GM23338 (cell line): Measurements from ENCODE around the gene IL20. TPM values are rescaled to one million over a fixed set of nuclear protein-coding genes. Genes with fewer than 3 reads are reported as not detected.

ENCODE experiments used
- ATAC-seq: fragments of 200-7000 bp; cut with Tn5 transposase; 3 replicates; pipeline ENCODE4 v1.9.1; 2020
- DNase-seq: peaks from one replicate; pipeline ENCODE4 v3.0.0-alpha.2; 2015; ENCODE audit warnings: low spot score
- H2AFZ ChIP-seq: fragments of 200-600 bp; sonication (generic); 2 replicates; pipeline ENCODE4 v1.8.0; 2016; ENCODE audit warnings: antibody characterized with exemption, mild to moderate bottlenecking, moderate library complexity
- H3F3A ChIP-seq: fragments of 200-600 bp; sonication (generic); replicated peaks from 2 replicates; pipeline ENCODE4 v1.8.0; 2017; ENCODE audit warnings: antibody characterized with exemption, mixed run types, low read depth
- H3K27ac ChIP-seq: fragments of 200-600 bp; sonication (generic); 2 replicates; pipeline ENCODE4 v1.6.1; 2016; ENCODE audit warnings: low read depth
- H3K27me3 ChIP-seq: fragments of 200-600 bp; sonication (generic); 2 replicates; pipeline ENCODE4 v1.8.0; 2016; ENCODE audit warnings: mild to moderate bottlenecking, mixed run types, moderate library complexity; ENCODE audit not compliant: insufficient read depth
- H3K36me3 ChIP-seq: fragments of 200-600 bp; sonication (generic); 2 replicates; pipeline ENCODE4 v1.8.0; 2016; ENCODE audit warnings: mild to moderate bottlenecking; ENCODE audit not compliant: insufficient read depth
- H3K4me1 ChIP-seq: fragments of 200-600 bp; sonication (generic); 2 replicates; pipeline ENCODE4 v1.8.0; 2016; ENCODE audit warnings: mild to moderate bottlenecking, moderate library complexity; ENCODE audit not compliant: insufficient read depth
- H3K4me2 ChIP-seq: fragments of 200-600 bp; sonication (generic); 2 replicates; pipeline ENCODE4 v1.7.1; 2017; ENCODE audit warnings: mixed run types
- H3K4me3 ChIP-seq: fragments of 200-600 bp; sonication (generic); 2 replicates; pipeline ENCODE4 v1.6.1; 2016; ENCODE audit warnings: mixed run types
- H3K79me2 ChIP-seq: fragments of 200-600 bp; sonication (generic); replicated peaks from 2 replicates; pipeline ENCODE4 v1.8.0; 2017; ENCODE audit warnings: mild to moderate bottlenecking; ENCODE audit not compliant: insufficient read depth
- H3K9me2 ChIP-seq: fragments of 200-600 bp; sonication (generic); 2 replicates; pipeline ENCODE4 v1.8.0; 2017; ENCODE audit not compliant: insufficient read depth
- H4K20me1 ChIP-seq: fragments of 200-600 bp; sonication (generic); replicated peaks from 2 replicates; pipeline ENCODE4 v1.8.0; 2017; ENCODE audit warnings: mild to moderate bottlenecking; ENCODE audit not compliant: insufficient read depth
- H3K27ac Mint-ChIP-seq: 2 replicates; pipeline ENCODE4 v1.8.0; 2020; ENCODE audit warnings: inconsistent platforms, mild to moderate bottlenecking, moderate library complexity, mixed read lengths
- H3K27me3 Mint-ChIP-seq: 3 replicates; pipeline ENCODE4 v1.8.0; 2022; ENCODE audit warnings: low read depth, mild to moderate bottlenecking, moderate library complexity, mixed read lengths, inconsistent platforms; ENCODE audit not compliant: insufficient read depth, poor library complexity
- H3K36me3 Mint-ChIP-seq: 3 replicates; pipeline ENCODE4 v1.8.0; 2021; ENCODE audit warnings: low read depth, mild to moderate bottlenecking, inconsistent platforms, moderate library complexity, mixed read lengths
- H3K4me1 Mint-ChIP-seq: 3 replicates; pipeline ENCODE4 v1.8.0; 2020; ENCODE audit warnings: mild to moderate bottlenecking, inconsistent platforms, mixed read lengths
- H3K4me3 Mint-ChIP-seq: 3 replicates; pipeline ENCODE4 v1.8.0; 2021; ENCODE audit warnings: moderate library complexity, mild to moderate bottlenecking, inconsistent platforms, mixed read lengths
- H3K9me3 Mint-ChIP-seq: 3 replicates; pipeline ENCODE4 v1.8.0; 2020; ENCODE audit warnings: moderate library complexity, mild to moderate bottlenecking, inconsistent platforms, mixed read lengths
- CREB1 ChIP-seq: fragments of 250-450 bp; sonication (Bioruptor Pico); IDR thresholded peaks from 2 replicates; pipeline ENCODE4 v1.5.0; 2020; ENCODE audit warnings: low read depth, mild to moderate bottlenecking, moderate library complexity
- EZH2 ChIP-seq: fragments of 200-600 bp; sonication (generic); IDR thresholded peaks from one replicate; pipeline ENCODE4 v1.8.0; 2017; ENCODE audit warnings: antibody characterized with exemption, mild to moderate bottlenecking, low read depth; ENCODE audit not compliant: unreplicated experiment
- EZH2phosphoT487 ChIP-seq: fragments of 200-600 bp; sonication (generic); IDR thresholded peaks from one replicate; pipeline ENCODE4 v1.8.1; 2018; ENCODE audit warnings: antibody characterized with exemption; ENCODE audit not compliant: unreplicated experiment
- JUNB ChIP-seq: IDR thresholded peaks from one replicate; pipeline ENCODE4 v1.6.1; 2016; ENCODE audit warnings: antibody characterized with exemption; ENCODE audit not compliant: unreplicated experiment
- POLR2AphosphoS5 ChIP-seq: IDR thresholded peaks from 2 replicates; pipeline ENCODE4 v1.6.1; 2016; ENCODE audit warnings: antibody characterized with exemption, low read depth
- ZNF114 ChIP-seq: fragments of 250-450 bp; sonication (Bioruptor Pico); IDR thresholded peaks from 2 replicates; pipeline ENCODE4 v1.5.0; 2020; ENCODE audit warnings: mild to moderate bottlenecking, moderate library complexity
- ZNF331 ChIP-seq: fragments of 250-450 bp; sonication (Bioruptor Pico); IDR thresholded peaks from 2 replicates; pipeline ENCODE4 v1.5.0; 2020; ENCODE audit warnings: low read depth, mild to moderate bottlenecking, moderate library complexity
- long read RNA-seq: library from polyadenylated mRNA; unstranded; transcript quantifications from one replicate; pipeline ENCODE4 v2.0.0, GENCODE V29; 2020; ENCODE audit not compliant: unreplicated experiment
- polyA plus RNA-seq: library from polyadenylated mRNA; unstranded; fragments of >200 nt; fragmentation: Nextera tagmentation; extraction: Ambion mirVana; gene quantifications from 2 replicates; pipeline ENCODE4 v1.2.1, GENCODE V29; 2016
- total RNA-seq: library from RNA; depleted of rRNA; stranded (reverse); fragments of >200 nt; shearing (Covaris generic); gene quantifications from 2 replicates; pipeline ENCODE4 v1.2.3, GENCODE V29; 2014; rRNA removed
- TF ChIP-seq, protein P1 (sequence below), 2 experiments: fragments of 200-600 bp in 1 of 2; sonication (generic) in 1 of 2; conservative IDR thresholded peaks; 2 replicates each; pipeline versions ENCODE4 v1.5.1 to v1.6.1; 2016 to 2017; ENCODE audit warnings: antibody characterized with exemption in 2 of 2, low read depth in 2 of 2, mild to moderate bottlenecking in 2 of 2, moderate library complexity in 1 of 2
- TF ChIP-seq, protein P2 (sequence below): IDR thresholded peaks from 2 replicates; pipeline ENCODE4 v1.6.1; 2016; ENCODE audit warnings: antibody characterized with exemption
- TF ChIP-seq, protein P3 (sequence below): IDR thresholded peaks from one replicate; pipeline ENCODE4 v1.6.1; 2018; ENCODE audit warnings: antibody characterized with exemption; ENCODE audit not compliant: unreplicated experiment

IL20 gene
- not detected in 2 replicates for total RNA-seq
- not detected in 2 replicates for polyA plus RNA-seq
- long read RNA-seq: 0 reads

- Histone ChIP-seq H3K4me2 (no peak within 1 kb of the TSS), H3K79me2 (no peaks in the 10 kb centered on the region), H3F3A (no peaks in the 10 kb centered on the region), H3K27ac (no peak within 1 kb of the TSS), H3K9me2 (no peaks in the 10 kb centered on the region; the same call in 1 of the 2 replicates), H2AFZ (no peak within 1 kb of the TSS), H4K20me1 (no peaks in the 10 kb centered on the region), H3K4me1 (no peaks in the 10 kb centered on the region), H3K27me3 (no peaks in the 10 kb centered on the region), H3K36me3 (no peaks in the 10 kb centered on the region), H3K4me3 (no peak within 1 kb of the TSS)
- Mint-ChIP-seq H3K36me3 (no peaks in the 10 kb centered on the region), H3K27ac (no peak within 1 kb of the TSS), H3K27me3 (peaks cover 5% of the 10 kb centered on the region), H3K4me3 (no peak within 1 kb of the TSS), H3K4me1 (no peaks in the 10 kb centered on the region), H3K9me3 (no peaks in the 10 kb centered on the region)
- TF ChIP-seq, protein P1, sequence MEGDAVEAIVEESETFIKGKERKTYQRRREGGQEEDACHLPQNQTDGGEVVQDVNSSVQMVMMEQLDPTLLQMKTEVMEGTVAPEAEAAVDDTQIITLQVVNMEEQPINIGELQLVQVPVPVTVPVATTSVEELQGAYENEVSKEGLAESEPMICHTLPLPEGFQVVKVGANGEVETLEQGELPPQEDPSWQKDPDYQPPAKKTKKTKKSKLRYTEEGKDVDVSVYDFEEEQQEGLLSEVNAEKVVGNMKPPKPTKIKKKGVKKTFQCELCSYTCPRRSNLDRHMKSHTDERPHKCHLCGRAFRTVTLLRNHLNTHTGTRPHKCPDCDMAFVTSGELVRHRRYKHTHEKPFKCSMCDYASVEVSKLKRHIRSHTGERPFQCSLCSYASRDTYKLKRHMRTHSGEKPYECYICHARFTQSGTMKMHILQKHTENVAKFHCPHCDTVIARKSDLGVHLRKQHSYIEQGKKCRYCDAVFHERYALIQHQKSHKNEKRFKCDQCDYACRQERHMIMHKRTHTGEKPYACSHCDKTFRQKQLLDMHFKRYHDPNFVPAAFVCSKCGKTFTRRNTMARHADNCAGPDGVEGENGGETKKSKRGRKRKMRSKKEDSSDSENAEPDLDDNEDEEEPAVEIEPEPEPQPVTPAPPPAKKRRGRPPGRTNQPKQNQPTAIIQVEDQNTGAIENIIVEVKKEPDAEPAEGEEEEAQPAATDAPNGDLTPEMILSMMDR (conservative IDR thresholded peaks at IDR 0.05; ENCODE audit: low read depth in 2 of 2): peak; percentile 91 to 98
- TF ChIP-seq, protein P2, sequence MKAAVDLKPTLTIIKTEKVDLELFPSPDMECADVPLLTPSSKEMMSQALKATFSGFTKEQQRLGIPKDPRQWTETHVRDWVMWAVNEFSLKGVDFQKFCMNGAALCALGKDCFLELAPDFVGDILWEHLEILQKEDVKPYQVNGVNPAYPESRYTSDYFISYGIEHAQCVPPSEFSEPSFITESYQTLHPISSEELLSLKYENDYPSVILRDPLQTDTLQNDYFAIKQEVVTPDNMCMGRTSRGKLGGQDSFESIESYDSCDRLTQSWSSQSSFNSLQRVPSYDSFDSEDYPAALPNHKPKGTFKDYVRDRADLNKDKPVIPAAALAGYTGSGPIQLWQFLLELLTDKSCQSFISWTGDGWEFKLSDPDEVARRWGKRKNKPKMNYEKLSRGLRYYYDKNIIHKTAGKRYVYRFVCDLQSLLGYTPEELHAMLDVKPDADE: no peak
- DNase-seq: peak; percentile 91
- peak; percentile 98 for ATAC-seq
Observed at GRCh38 chr1:206864939-206865671, at the start of gene IL20. Gene IL20 (plus strand): TSS chr1:206865623. CDS start chr1:206865853, 230 bp downstream.

DNA sequence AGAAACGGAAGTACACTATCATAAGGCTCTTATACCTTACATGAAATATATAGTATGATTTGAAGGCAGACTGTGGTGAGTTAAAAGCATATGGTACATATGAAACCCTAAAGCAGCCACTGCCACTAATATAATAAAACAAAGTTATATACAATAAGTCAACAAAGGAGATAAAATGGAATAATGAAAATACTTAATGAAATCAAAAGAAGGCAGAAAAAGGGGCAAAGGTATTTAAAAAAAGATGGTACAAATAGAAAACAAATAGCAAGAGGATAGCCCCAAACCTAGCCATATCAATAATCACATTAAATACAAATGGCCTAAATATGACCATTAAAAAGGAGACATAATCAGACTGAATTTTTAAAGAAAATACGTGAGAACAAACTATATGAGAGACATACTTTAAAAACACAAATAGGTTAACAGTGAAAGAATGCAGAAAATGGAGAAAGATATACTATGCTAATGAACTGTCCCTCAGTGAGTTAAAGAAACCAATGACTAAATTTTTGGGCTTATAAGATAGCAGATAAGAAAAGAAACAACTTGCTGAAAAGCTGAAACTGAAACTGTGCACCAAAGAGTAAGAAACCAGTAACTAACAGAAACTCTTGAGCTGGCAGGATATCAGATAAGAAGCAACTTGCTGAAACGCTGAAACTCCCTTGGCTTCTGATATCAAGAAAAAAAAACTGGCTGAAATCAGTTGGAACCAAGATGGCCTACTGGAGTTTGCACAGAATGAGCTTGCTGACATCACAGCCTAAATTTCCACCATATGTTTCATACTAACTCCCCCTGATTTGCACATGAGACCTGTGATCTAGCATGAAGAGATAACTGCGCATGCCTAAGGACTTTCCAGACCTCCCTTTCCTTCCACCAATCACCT lies 48.8 kb upstream of the IL20 start:
- H3K36me3 ChIP-seq: no peaks in the 10 kb centered on the region
- no peak overlapping the region for H3K4me3 ChIP-seq

More for the DNA sequence above, 48.8 kb upstream of the IL20 start:
- H3K4me3 Mint-ChIP-seq: no peak overlapping the region
- Histone ChIP-seq H2AFZ (0 out of 2 replicates have a peak overlapping the region, but pooled peaks have one; percentile 12), H3K9me2 (no peaks in the 10 kb centered on the region), H3K4me2 (no peak overlapping the region), H3F3A (no peaks in the 10 kb centered on the region), H3K27ac (no peak overlapping the region), H3K79me2 (no peaks in the 10 kb centered on the region), H3K27me3 (no peaks in the 10 kb centered on the region), H3K4me1 (no peaks in the 10 kb centered on the region), H4K20me1 (no peaks in the 10 kb centered on the region)
- H3K36me3 Mint-ChIP-seq: no peaks in the 10 kb centered on the region
- peaks cover 7% of the 10 kb centered on the region; the same call in 2 of the 3 replicates for H3K4me1 Mint-ChIP-seq
- H3K27ac Mint-ChIP-seq: no peak overlapping the region
- H3K9me3 Mint-ChIP-seq: peaks cover 3% of the 10 kb centered on the region; the same call in 1 of the 3 replicates
- ATAC-seq (no peak), DNase-seq (no peak)
- H3K27me3 Mint-ChIP-seq: no peaks in the 10 kb centered on the region
- TF ChIP-seq JUNB: no peak
- TF ChIP-seq, protein P3, sequence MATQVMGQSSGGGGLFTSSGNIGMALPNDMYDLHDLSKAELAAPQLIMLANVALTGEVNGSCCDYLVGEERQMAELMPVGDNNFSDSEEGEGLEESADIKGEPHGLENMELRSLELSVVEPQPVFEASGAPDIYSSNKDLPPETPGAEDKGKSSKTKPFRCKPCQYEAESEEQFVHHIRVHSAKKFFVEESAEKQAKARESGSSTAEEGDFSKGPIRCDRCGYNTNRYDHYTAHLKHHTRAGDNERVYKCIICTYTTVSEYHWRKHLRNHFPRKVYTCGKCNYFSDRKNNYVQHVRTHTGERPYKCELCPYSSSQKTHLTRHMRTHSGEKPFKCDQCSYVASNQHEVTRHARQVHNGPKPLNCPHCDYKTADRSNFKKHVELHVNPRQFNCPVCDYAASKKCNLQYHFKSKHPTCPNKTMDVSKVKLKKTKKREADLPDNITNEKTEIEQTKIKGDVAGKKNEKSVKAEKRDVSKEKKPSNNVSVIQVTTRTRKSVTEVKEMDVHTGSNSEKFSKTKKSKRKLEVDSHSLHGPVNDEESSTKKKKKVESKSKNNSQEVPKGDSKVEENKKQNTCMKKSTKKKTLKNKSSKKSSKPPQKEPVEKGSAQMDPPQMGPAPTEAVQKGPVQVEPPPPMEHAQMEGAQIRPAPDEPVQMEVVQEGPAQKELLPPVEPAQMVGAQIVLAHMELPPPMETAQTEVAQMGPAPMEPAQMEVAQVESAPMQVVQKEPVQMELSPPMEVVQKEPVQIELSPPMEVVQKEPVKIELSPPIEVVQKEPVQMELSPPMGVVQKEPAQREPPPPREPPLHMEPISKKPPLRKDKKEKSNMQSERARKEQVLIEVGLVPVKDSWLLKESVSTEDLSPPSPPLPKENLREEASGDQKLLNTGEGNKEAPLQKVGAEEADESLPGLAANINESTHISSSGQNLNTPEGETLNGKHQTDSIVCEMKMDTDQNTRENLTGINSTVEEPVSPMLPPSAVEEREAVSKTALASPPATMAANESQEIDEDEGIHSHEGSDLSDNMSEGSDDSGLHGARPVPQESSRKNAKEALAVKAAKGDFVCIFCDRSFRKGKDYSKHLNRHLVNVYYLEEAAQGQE: no peak
- no peak for TF ChIP-seq EZH2
- no peak for TF ChIP-seq POLR2AphosphoS5
- no peak for TF ChIP-seq ZNF114
- TF ChIP-seq CREB1 (CRISPR knock-in tag): no peak
- no peak for TF ChIP-seq EZH2phosphoT487
- no peak for TF ChIP-seq ZNF331 (CRISPR knock-in tag)
